Glutamatergic neuron (in vitro differentiated cells): ENCODE data around the gene PGLYRP3. TPM values are rescaled to one million over a fixed set of nuclear protein-coding genes. Genes with fewer than 3 reads are reported as not detected.
A peak's percentile ranks its signal among the peaks of the same experiment; 100 is the strongest.

Experiments used
- DNase-seq: peaks from one replicate; pipeline ENCODE4 v3.0.0; 2022
- H3K27ac Mint-ChIP-seq: one replicate; pipeline ENCODE4 v1.8.0; 2020; ENCODE audit warnings: mild to moderate bottlenecking, mixed read lengths, inconsistent platforms; ENCODE audit not compliant: unreplicated experiment
- H3K27me3 Mint-ChIP-seq: one replicate; pipeline ENCODE4 v1.8.0; 2020; ENCODE audit warnings: mild to moderate bottlenecking, moderate library complexity, mixed read lengths, inconsistent platforms; ENCODE audit not compliant: unreplicated experiment
- H3K36me3 Mint-ChIP-seq: one replicate; pipeline ENCODE4 v1.8.0; 2020; ENCODE audit warnings: mild to moderate bottlenecking, mixed read lengths, inconsistent platforms; ENCODE audit not compliant: unreplicated experiment
- H3K4me1 Mint-ChIP-seq: one replicate; pipeline ENCODE4 v1.8.0; 2020; ENCODE audit warnings: mild to moderate bottlenecking, low read depth, mixed read lengths, inconsistent platforms; ENCODE audit not compliant: unreplicated experiment
- H3K4me3 Mint-ChIP-seq: one replicate; pipeline ENCODE4 v1.8.0; 2020; ENCODE audit warnings: mild to moderate bottlenecking, mixed read lengths, inconsistent platforms; ENCODE audit not compliant: unreplicated experiment
- H3K9me3 Mint-ChIP-seq: one replicate; pipeline ENCODE4 v1.8.0; 2020; ENCODE audit warnings: mild to moderate bottlenecking, moderate library complexity, mixed read lengths, inconsistent platforms; ENCODE audit not compliant: unreplicated experiment
- total RNA-seq: library from RNA; stranded (reverse); fragmentation: NEBNext Ultra II Directional; extraction: Animal tissue kit (Norgen Biotek cat#: 25700); gene quantifications from one replicate; pipeline ENCODE4 v1.2.1, GENCODE V29; 2021; ENCODE audit not compliant: unreplicated experiment
- TF ChIP-seq, protein P1 (sequence below): fragments of 200-600 bp; sonication (generic); IDR thresholded peaks from one replicate; pipeline ENCODE4 v1.5.0; 2021; ENCODE audit not compliant: partially characterized antibody, unreplicated experiment

Gene PGLYRP3
- total RNA-seq, 1 donor from 2014 or later = not detected

GRCh38 chr1:153360190-153360589 is 47.4 kb upstream of the PGLYRP3 start:
- TF ChIP-seq, protein P1, sequence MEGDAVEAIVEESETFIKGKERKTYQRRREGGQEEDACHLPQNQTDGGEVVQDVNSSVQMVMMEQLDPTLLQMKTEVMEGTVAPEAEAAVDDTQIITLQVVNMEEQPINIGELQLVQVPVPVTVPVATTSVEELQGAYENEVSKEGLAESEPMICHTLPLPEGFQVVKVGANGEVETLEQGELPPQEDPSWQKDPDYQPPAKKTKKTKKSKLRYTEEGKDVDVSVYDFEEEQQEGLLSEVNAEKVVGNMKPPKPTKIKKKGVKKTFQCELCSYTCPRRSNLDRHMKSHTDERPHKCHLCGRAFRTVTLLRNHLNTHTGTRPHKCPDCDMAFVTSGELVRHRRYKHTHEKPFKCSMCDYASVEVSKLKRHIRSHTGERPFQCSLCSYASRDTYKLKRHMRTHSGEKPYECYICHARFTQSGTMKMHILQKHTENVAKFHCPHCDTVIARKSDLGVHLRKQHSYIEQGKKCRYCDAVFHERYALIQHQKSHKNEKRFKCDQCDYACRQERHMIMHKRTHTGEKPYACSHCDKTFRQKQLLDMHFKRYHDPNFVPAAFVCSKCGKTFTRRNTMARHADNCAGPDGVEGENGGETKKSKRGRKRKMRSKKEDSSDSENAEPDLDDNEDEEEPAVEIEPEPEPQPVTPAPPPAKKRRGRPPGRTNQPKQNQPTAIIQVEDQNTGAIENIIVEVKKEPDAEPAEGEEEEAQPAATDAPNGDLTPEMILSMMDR = no peak
- Mint-ChIP-seq H3K4me1 (peaks cover 29% of the 10 kb centered on the region), H3K9me3 (peaks cover 12% of the 10 kb centered on the region), H3K27ac (no peak overlapping the region), H3K36me3 (no peaks in the 10 kb centered on the region), H3K27me3 (peaks cover 17% of the 10 kb centered on the region), H3K4me3 (no peak overlapping the region)
- no peak for DNase-seq

DNA sequence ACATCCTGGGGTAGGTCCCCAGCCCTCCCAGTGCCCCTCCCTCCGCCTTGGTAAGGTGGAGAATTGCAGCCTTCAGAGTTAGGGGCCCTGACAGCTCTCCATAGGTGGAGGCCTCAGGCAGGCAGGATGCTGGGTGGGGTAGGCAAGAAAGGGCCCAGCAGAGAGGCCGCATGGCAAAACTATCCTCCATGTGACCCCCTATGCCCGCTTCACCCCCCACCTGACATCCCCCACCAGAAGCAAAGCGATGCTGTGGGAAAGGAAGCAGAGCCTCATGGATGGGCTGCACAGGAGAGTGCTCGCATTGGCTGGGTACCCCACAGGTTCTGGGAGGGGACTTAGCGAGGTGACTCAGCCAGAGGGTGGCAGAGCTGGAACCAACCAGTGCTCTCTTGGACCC is 46.5 kb upstream of the PGLYRP3 start:
- Mint-ChIP-seq H3K4me3 (no peak overlapping the region), H3K27ac (no peak overlapping the region), H3K36me3 (no peaks in the 10 kb centered on the region), H3K4me1 (peaks cover 26% of the 10 kb centered on the region), H3K27me3 (peaks cover 13% of the 10 kb centered on the region), H3K9me3 (peaks cover 10% of the 10 kb centered on the region)
- TF ChIP-seq, protein P1 = no peak
- no peak for DNase-seq

DNA sequence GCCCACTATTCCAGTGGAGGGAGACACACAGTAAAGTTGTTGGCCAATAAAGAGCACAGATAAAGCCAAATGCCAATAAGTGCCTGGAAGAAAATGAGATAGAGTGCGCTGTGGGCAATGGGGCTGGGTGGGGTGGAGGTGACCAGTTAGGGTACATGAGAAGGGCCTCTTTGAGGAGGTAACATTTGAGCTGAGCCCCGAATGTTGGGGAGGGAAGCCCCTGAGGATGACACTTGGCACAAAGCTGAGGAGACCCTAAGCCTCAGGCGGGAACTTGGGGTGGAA is 45.9 kb upstream of the PGLYRP3 start:
- TF ChIP-seq, protein P1 = no peak
- peaks cover 10% of the 10 kb centered on the region for H3K9me3 Mint-ChIP-seq
- peaks cover 26% of the 10 kb centered on the region for H3K4me1 Mint-ChIP-seq
- DNase-seq = no peak
- H3K4me3 Mint-ChIP-seq = no peak overlapping the region
- H3K27ac Mint-ChIP-seq = no peak overlapping the region
- H3K27me3 Mint-ChIP-seq = peaks cover 13% of the 10 kb centered on the region
- no peaks in the 10 kb centered on the region for H3K36me3 Mint-ChIP-seq

- H3K4me1 Mint-ChIP-seq = peaks cover 21% of the 10 kb centered on the region
- TF ChIP-seq, protein P1 = no peak
- no peak for DNase-seq
- no peaks in the 10 kb centered on the region for H3K36me3 Mint-ChIP-seq
- H3K27me3 Mint-ChIP-seq = peaks cover 13% of the 10 kb centered on the region
- peaks cover 10% of the 10 kb centered on the region for H3K9me3 Mint-ChIP-seq
- H3K27ac Mint-ChIP-seq = no peak within 1 kb of the TSS
- peak within 1 kb of the TSS; percentile 38 for H3K4me3 Mint-ChIP-seq
Observed at GRCh38 chr1:153357853-153358690, 45.3 kb upstream of the PGLYRP3 start, which contains the start of gene S100A9. Gene S100A9 (plus strand): TSS chr1:153357854. CDS start chr1:153358284, 430 bp downstream.

GRCh38 chr1:153357076-153357852 is 44.5 kb upstream of the PGLYRP3 start:
- Mint-ChIP-seq H3K36me3 (no peaks in the 10 kb centered on the region), H3K9me3 (peaks cover 4% of the 10 kb centered on the region), H3K27me3 (peaks cover 8% of the 10 kb centered on the region), H3K4me1 (peaks cover 13% of the 10 kb centered on the region), H3K27ac (no peak overlapping the region), H3K4me3 (no peak overlapping the region)
- TF ChIP-seq, protein P1 = no peak
- no peak for DNase-seq
